ENCODE results near the gene PSMD3.

The PSMD3 gene

DNA sequence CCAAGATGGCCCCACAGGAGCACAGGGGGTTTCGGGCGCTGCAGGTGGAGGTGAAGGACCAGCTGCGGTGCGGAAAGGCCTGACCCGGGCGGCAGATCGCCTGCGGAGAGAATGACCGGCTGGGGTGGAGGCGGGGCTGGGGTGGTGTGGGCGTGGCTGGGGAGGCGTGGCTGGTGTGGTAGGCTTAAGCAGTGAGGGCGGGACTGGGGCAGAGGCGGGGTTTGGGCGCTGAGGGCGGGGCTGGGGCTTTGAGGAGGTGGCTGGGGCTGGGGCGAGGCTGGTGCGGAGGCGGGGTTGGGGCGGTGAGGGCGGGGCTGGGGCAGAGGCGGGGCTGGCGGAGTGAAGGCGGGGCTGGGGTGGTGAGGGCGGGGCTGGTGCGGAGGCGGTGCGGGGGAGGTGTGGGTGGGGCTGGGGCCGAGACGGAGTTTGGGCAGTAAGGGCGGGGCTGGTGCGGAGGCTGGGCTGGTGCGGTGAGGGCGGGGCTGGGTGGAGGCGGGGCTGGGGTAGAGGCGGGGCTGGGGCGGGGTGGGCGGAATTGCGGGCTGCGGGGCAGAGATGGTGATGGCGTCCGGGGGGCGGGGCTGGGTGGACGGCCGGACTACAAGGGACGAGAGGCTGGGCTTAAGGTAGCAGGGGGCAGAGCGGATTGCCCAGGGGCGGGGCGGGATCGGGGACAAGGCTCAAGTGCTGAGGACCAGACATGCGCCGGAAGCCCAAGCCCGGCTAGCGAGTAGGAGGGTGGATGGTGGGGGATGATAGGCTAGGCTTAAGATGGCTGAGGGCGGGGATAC is 27.7 kb upstream of the PSMD3 start:
- TF ChIP-seq, protein P1, sequence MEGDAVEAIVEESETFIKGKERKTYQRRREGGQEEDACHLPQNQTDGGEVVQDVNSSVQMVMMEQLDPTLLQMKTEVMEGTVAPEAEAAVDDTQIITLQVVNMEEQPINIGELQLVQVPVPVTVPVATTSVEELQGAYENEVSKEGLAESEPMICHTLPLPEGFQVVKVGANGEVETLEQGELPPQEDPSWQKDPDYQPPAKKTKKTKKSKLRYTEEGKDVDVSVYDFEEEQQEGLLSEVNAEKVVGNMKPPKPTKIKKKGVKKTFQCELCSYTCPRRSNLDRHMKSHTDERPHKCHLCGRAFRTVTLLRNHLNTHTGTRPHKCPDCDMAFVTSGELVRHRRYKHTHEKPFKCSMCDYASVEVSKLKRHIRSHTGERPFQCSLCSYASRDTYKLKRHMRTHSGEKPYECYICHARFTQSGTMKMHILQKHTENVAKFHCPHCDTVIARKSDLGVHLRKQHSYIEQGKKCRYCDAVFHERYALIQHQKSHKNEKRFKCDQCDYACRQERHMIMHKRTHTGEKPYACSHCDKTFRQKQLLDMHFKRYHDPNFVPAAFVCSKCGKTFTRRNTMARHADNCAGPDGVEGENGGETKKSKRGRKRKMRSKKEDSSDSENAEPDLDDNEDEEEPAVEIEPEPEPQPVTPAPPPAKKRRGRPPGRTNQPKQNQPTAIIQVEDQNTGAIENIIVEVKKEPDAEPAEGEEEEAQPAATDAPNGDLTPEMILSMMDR (IDR thresholded peaks at IDR 0.05): no peak
- H3K4me1 ChIP-seq: peaks cover 0 to 16% (median 8%) of the 10 kb centered on the region in 4 donors
- no peaks in the 10 kb centered on the region for H3K36me3 ChIP-seq
- no peaks in the 10 kb centered on the region for H3K27me3 ChIP-seq
- peak overlapping the region; percentile 46 to 55 for H3K4me3 ChIP-seq
- DNase-seq: peak; percentile 97 to 99
- intact Hi-C loops (cut with DNase I; ENCODE audit: low total_unique reads): no loop called here
- peak overlapping the region; percentile 57 to 67 for H3K27ac ChIP-seq
- H3K9me3 ChIP-seq: no peaks in the 10 kb centered on the region

DNA sequence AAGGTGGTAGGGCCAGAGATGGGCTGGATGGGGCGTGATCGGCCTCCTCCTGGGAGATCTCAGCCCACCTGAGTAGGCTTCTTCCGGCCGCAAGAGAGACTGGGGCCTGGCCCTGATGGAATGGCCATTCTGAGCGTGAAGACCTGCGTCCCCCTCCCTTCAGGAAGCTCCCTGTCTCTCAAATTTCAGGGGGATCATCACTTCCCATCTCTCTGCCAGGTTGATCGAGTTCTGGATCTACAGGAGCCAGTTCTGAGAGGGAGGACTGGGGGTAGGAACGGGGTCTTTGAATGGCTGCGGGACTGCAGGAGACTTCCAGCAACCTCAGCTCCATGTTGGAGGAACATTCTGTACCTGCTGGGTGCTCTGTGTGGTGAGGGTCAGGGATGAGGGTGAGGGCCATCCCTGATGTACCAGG is 27.1 kb upstream of the PSMD3 start:
- Histone ChIP-seq H3K27ac (peak overlapping the region; percentile 57 to 60), H3K4me3 (peak overlapping the region; percentile 46 to 55), H3K36me3 (no peaks in the 10 kb centered on the region), H3K9me3 (no peaks in the 10 kb centered on the region), H3K27me3 (no peaks in the 10 kb centered on the region), H3K4me1 (peaks cover 0 to 16% (median 8%) of the 10 kb centered on the region in 4 donors)
- TF ChIP-seq, protein P1 (IDR thresholded peaks at IDR 0.05): no peak
- intact Hi-C loops (cut with DNase I; ENCODE audit: low total_unique reads): no loop called here
- DNase-seq: no peak

DNA sequence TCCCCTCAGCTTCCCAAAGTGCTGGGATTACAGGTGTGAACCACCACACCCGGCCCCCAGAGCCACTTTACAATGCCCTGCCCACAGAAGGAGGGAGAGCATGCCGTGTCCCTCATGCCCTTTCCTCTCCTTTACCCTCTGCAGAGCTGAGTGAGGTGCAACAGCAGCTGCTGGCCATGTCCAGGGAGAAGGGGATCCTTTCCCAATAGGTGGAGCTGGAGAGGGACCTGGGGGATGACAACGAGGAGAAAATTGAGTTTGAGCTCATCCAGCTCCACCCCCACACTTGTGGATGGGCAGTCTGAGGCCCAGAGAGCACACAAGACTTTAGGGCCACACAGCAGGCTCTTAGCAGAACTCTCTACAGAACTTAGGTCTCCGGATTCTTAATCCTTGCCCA is 25.7 kb upstream of the PSMD3 start:
- Histone ChIP-seq H3K27ac (no peak overlapping the region), H3K4me3 (no peak overlapping the region), H3K4me1 (peaks cover 0 to 20% (median 10%) of the 10 kb centered on the region in 4 donors), H3K36me3 (no peaks in the 10 kb centered on the region), H3K27me3 (no peaks in the 10 kb centered on the region), H3K9me3 (no peaks in the 10 kb centered on the region)
- TF ChIP-seq, protein P1 (IDR thresholded peaks at IDR 0.05): no peak
- no peak for DNase-seq
- intact Hi-C loops (cut with DNase I; ENCODE audit: low total_unique reads): no loop called here

DNA sequence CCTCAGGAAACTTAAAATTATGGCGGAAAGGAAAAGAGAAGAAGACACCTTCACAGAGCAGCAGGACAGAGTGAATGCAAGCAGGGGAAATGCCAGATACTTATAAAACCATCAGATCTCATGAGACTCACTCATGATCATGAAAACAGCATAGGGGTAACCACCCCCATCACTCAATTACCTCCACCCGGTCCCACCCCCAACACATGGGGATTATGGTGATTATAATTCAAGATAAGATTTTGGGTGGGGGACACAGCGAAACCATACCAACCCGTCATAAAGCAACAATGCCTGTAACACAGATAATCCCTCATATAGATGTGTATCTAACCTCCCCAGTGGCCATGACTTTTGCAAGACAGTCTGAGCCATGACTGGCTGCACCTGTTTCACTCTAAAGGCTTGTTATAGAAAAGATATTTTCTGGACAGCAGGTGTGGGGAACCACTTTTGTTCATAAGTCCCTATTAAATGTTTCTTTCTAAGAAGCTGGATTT is 24.8 kb upstream of the PSMD3 start:
- no peak for DNase-seq
- no peaks in the 10 kb centered on the region for H3K9me3 ChIP-seq
- intact Hi-C loops (cut with DNase I; ENCODE audit: low total_unique reads): no loop called here
- H3K27me3 ChIP-seq: no peaks in the 10 kb centered on the region
- TF ChIP-seq, protein P1 (IDR thresholded peaks at IDR 0.05): no peak
- no peak overlapping the region for H3K27ac ChIP-seq
- peaks cover 0 to 20% (median 10%) of the 10 kb centered on the region in 4 donors for H3K4me1 ChIP-seq
- H3K36me3 ChIP-seq: no peaks in the 10 kb centered on the region
- no peak overlapping the region for H3K4me3 ChIP-seq

DNA sequence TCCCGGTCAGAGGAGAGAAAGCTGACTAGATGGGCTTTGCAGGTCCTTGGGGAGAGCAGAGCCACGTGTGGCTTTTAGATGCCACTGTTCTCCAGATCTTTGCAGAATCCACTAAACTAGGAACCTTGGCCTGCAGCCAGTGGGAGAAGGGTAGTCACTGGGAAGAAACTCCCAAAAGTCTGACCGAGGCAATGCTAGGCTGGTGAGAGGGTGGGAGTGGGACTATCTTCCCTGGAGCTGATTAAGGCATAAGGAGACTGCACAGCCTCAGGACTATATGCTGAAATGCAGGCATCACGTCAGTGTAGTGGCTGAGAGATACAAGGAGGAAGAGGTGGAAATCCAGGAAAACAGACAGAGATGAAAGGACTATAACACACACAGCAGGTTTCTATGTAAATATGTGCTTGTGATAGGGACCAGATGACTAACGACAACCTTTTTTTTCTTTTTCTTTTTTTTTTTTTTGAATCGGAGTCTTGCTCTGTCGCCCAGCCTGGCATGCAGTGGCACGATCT is 20.0 kb upstream of the PSMD3 start:
- no peaks in the 10 kb centered on the region for H3K9me3 ChIP-seq
- H3K4me3 ChIP-seq: no peak overlapping the region
- H3K27ac ChIP-seq: no peak overlapping the region
- no peaks in the 10 kb centered on the region for H3K36me3 ChIP-seq
- peaks cover 0 to 4% (median 1%) of the 10 kb centered on the region in 4 donors for H3K4me1 ChIP-seq
- no peak for DNase-seq
- peaks cover 0 to 31% of the 10 kb centered on the region in 2 donors for H3K27me3 ChIP-seq
- intact Hi-C loops (cut with DNase I; ENCODE audit: low total_unique reads): loop anchor here (2.0 kb wide), 1 partner anchor 18 kb away; no protein-coding TSS in a partner anchor
- TF ChIP-seq, protein P1 (IDR thresholded peaks at IDR 0.05): no peak

All from tibial artery (tissue), 4 donors.